ENCODE measurements around the gene TFEB.

DNA sequence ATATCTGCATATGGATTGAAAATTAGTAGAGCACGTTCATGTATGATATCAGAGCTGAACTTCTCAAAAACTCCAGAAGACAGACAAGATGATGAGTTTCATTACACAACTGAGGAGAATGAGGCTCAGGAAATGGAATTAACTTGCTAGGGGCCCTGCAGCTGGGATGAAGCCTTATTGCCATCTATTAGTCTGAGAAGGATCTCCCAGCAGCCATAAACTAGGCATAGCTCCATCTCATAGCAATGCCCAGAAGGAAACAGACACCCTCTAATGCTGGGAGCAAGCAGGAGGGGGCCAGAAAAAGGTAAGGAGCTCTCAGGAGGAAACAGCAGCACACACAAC is 18.0 kb downstream of the TFEB start:
- TF ChIP-seq, protein P1, sequence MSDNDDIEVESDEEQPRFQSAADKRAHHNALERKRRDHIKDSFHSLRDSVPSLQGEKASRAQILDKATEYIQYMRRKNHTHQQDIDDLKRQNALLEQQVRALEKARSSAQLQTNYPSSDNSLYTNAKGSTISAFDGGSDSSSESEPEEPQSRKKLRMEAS (IDR thresholded peaks at IDR 0.05; ENCODE audit: insufficient read depth, insufficient read length) = no peak
- no peak for TF ChIP-seq CTCF (IDR thresholded peaks at IDR 0.05; ENCODE audit: extremely low read depth in 1 of 2, insufficient read depth in 1 of 2, low read depth in 1 of 2, low read length in 2 of 2)
- no peak for TF ChIP-seq GATA2 (IDR thresholded peaks at IDR 0.05; ENCODE audit: insufficient read depth, insufficient read length, low read depth, low read length)

All from endothelial cell of umbilical vein (primary cell).